Stomach (tissue), 9 donors: ENCODE measurements around the gene TP53I3. TPM values are rescaled to one million over a fixed set of nuclear protein-coding genes. Genes with fewer than 3 reads are reported as not detected.
A peak's percentile ranks its signal among the peaks of the same experiment; 100 is the strongest.
"Not testable (repeated sequence)": the region's sequence is repeated elsewhere in the genome, so short reads cannot be mapped to it uniquely, and the experiment has no call there.

Experiments used
- DNase-seq, 2 donors: peaks; one replicate each; pipeline versions ENCODE4 v3.0.0 to v3.0.0-alpha.2; 2013 to 2019
- H3K27ac ChIP-seq, 5 donors: fragments of 200-600 bp in 4 of 5; sonication (generic) in 4 of 5; one replicate each; pipeline ENCODE4 v1.5.1; 2013 to 2019; ENCODE audit warnings: mild to moderate bottlenecking in 1 of 5, moderate library complexity in 1 of 5
- H3K27me3 ChIP-seq, 3 donors: fragments of 200-600 bp; sonication (generic); one replicate each; pipeline ENCODE4 v1.5.1; 2017 to 2019; ENCODE audit warnings: mixed run types in 1 of 3
- H3K36me3 ChIP-seq, 4 donors: fragments of 200-600 bp; sonication (generic); 1 replicate in 3 of 4; 2 replicates in 1 of 4; pipeline ENCODE4 v1.5.1; 2016 to 2019
- H3K4me1 ChIP-seq, 4 donors: fragments of 200-600 bp; sonication (generic); one replicate each; pipeline ENCODE4 v1.5.1; 2016 to 2019
- H3K4me3 ChIP-seq, 4 donors: fragments of 200-600 bp; sonication (generic) in 3 of 4; one replicate each; pipeline ENCODE4 v1.5.1; 2016 to 2019; ENCODE audit warnings: mild to moderate bottlenecking in 1 of 4
- H3K9me3 ChIP-seq, 4 donors: fragments of 200-600 bp; sonication (generic); one replicate each; pipeline ENCODE4 v1.5.1; 2016 to 2019
- EP300 ChIP-seq: sonication (generic); formaldehyde crosslinking; IDR thresholded peaks from one replicate; pipeline ENCODE4 v1.6.1; 2017; ENCODE audit warnings: antibody characterized with exemption
- POLR2A ChIP-seq, 4 donors: fragments of 450-650 bp; IDR thresholded peaks; one replicate each; pipeline ENCODE4 v1.6.1; 2016; ENCODE audit warnings: antibody characterized with exemption in 4 of 4, control low read depth in 2 of 4, mild to moderate bottlenecking in 1 of 4, moderate library complexity in 1 of 4
- POLR2AphosphoS5 ChIP-seq, 3 donors: sonication (generic); formaldehyde crosslinking; IDR thresholded peaks; one replicate each; pipeline ENCODE4 v1.6.1; 2016; ENCODE audit warnings: antibody characterized with exemption in 3 of 3
- WGBS, 5 donors: extraction: QIAGEN DNeasy Blood & Tissue Kit in 3 of 5; methylation state at CpG; one replicate each; pipeline versions ENCODE4 v1.1.5 to v1.1.7; 2013 to 2018; 5-methylcytosine and 5-hydroxymethylcytosine counted together
- intact Hi-C: fragments of 100-400 bp; cut with DNase I; formaldehyde crosslinking; loops from one replicate; pipeline ENCODE4 v1.15.1; 2023; ENCODE audit warnings: low total_unique reads
- polyA plus RNA-seq, 3 donors: library from polyadenylated mRNA; stranded (reverse); fragments of 200-250 nt; gene quantifications; one replicate each; pipeline ENCODE4 v1.2.3, GENCODE V29; 2013
- total RNA-seq, 5 donors: library from RNA; depleted of rRNA; stranded (reverse); fragments of >200 nt; gene quantifications; one replicate each; pipeline versions ENCODE4 v1.1.0 to v1.2.3, GENCODE V29; 2014 to 2016
- TF ChIP-seq, protein P1 (sequence below), 7 experiments: fragments of 450-650 bp in 4 of 7; fragments of 200-600 bp in 3 of 7; sonication (generic) in 3 of 7; IDR thresholded peaks; one replicate each; pipeline ENCODE4 v1.5.1; 2016 to 2019; ENCODE audit warnings: antibody characterized with exemption in 7 of 7, control low read depth in 2 of 7, mild to moderate bottlenecking in 1 of 7
- donor health status: healthy with polysubstance abuse.
- donor health status: Bipolar disorder and iron deficiency.
- donor health status: healthy.

Gene TP53I3
- total and polyA plus RNA-seq, 8 donors = 9.3 to 103 (median 42.9) TPM

DNA sequence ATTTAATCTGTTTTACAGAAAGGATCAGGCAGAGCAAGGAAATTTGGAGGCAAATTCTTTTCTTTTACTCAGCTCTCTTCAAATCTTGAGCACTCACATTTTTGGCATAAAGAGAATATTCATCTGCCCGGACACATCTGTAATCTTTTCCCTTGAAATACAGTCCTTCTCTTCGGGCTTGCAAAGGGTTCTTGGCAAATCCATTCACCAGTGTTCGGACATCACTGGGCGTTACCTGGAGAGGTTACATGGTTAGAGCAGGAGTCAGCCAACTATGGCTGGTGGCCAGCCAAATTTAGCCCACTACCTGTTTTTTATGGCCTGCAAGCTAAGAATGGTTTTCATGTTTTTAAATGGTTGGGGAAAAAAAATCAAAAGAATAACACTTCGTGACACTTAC is 36.4 kb upstream of the TP53I3 start:
- Histone ChIP-seq H3K36me3 (peaks cover 0 to 4% (median 1%) of the 10 kb centered on the region in 4 donors), H3K4me1 (peaks cover 0 to 21% (median 15%) of the 10 kb centered on the region in 4 donors), H3K27ac (no peak overlapping the region), H3K9me3 (no peaks in the 10 kb centered on the region), H3K27me3 (no peaks in the 10 kb centered on the region), H3K4me3 (no peak overlapping the region)
- 76 to 90% (median 88%) methylated on average over 5 of the region's 5 CpGs for WGBS, 5 donors
- TF ChIP-seq, protein P1, sequence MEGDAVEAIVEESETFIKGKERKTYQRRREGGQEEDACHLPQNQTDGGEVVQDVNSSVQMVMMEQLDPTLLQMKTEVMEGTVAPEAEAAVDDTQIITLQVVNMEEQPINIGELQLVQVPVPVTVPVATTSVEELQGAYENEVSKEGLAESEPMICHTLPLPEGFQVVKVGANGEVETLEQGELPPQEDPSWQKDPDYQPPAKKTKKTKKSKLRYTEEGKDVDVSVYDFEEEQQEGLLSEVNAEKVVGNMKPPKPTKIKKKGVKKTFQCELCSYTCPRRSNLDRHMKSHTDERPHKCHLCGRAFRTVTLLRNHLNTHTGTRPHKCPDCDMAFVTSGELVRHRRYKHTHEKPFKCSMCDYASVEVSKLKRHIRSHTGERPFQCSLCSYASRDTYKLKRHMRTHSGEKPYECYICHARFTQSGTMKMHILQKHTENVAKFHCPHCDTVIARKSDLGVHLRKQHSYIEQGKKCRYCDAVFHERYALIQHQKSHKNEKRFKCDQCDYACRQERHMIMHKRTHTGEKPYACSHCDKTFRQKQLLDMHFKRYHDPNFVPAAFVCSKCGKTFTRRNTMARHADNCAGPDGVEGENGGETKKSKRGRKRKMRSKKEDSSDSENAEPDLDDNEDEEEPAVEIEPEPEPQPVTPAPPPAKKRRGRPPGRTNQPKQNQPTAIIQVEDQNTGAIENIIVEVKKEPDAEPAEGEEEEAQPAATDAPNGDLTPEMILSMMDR (IDR thresholded peaks at IDR 0.05) = no peak
- TF ChIP-seq POLR2A (IDR thresholded peaks at IDR 0.05) (no peak), EP300 (no peak), POLR2AphosphoS5 (IDR thresholded peaks at IDR 0.05) (no peak)
- intact Hi-C loops = no loop called here
- peak in 1 of 2 donors; percentile 20 for DNase-seq

DNA sequence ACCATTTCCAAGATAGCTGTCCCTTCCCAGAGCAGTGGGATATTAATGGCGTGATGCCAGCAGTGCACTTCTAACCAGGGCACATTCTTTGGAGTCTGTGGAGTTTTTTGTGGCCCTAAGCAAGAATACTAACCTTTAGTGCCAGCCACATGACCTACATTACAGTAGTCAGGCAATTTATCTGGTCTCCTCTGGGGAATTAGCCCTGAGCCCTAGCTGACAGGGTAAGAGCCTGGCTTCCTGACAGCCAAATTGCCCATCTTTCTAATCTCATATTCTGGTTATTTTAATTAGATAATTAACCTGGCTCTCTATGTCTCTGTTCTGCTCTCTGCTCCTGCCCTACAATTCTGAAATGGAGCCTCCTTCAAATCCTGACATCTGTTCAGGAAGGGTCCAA is 33.3 kb upstream of the TP53I3 start:
- TF ChIP-seq EP300 (no peak), POLR2A (IDR thresholded peaks at IDR 0.05) (no peak), POLR2AphosphoS5 (IDR thresholded peaks at IDR 0.05) (no peak)
- TF ChIP-seq, protein P1 (IDR thresholded peaks at IDR 0.05) = no peak
- WGBS, 5 donors = 76 to 88% (median 82%) methylated on average over 1 of the region's 1 CpG
- Histone ChIP-seq H3K4me3 (no peak overlapping the region), H3K27me3 (no peaks in the 10 kb centered on the region), H3K9me3 (peaks cover 0 to 7% (median 3%) of the 10 kb centered on the region in 4 donors), H3K4me1 (peaks cover 0 to 8% (median 3%) of the 10 kb centered on the region in 4 donors), H3K27ac (no peak overlapping the region), H3K36me3 (peaks cover 0 to 16% (median 7%) of the 10 kb centered on the region in 4 donors)
- intact Hi-C loops = no loop called here
- peak in 1 of 2 donors; percentile 13 for DNase-seq

DNA sequence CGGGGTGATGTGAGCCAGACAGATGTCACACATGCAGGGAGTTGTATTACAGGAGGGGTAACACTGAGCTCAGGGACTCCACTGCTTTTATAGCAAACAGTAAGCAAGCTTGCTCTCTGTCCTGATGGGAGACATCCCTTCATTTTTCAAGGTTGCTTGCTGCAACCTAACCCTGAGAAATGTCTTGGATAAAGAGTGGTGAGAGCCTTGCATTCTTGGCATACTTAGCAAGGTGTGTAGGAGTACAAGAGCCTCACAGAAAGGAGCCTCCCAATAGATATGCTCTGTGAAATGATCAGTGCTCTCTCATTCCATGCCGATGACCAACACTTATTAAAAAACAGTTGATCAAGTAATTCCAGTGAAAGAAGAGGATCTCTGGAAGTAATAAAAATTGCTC is 30.4 kb upstream of the TP53I3 start:
- Histone ChIP-seq H3K27me3 (no peaks in the 10 kb centered on the region), H3K36me3 (peaks cover 0 to 16% (median 7%) of the 10 kb centered on the region in 4 donors), H3K4me3 (no peak overlapping the region), H3K27ac (no peak overlapping the region), H3K9me3 (peaks cover 0 to 7% (median 3%) of the 10 kb centered on the region in 4 donors), H3K4me1 (no peaks in the 10 kb centered on the region)
- 49 to 97% (median 50%) methylated on average over 1 to 2 of the region's 2 CpGs for WGBS, 5 donors
- intact Hi-C loops = no loop called here
- no peak for DNase-seq
- TF ChIP-seq EP300 (no peak), POLR2A (IDR thresholded peaks at IDR 0.05) (no peak)

DNA sequence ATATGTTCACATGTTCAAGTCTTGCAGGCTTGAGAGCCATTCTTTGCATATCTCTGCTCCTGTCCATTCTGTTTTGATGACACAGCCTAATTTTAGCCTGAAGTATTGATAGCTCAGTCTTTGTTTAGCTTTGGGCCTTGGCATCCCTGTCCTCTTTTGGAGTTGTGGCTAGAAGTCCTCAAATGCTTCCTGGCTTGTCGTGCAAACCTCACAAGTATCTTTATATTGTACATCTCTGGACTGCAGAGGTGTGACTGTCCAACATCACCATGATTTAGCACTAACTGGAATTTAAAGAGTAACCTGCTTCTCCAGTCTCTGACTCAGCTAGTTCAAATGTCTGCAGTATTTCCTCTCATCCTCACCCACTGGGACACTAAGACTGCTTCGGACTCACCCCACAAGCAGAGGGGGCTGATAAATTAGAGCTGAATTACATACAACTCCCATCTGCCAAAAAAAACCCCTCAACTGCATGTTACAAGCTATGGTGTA is 26.8 kb upstream of the TP53I3 start:
- intact Hi-C loops = no loop called here
- no peak overlapping the region for H3K27ac ChIP-seq
- DNase-seq = peak in 1 of 2 donors; percentile 16
- H3K9me3 ChIP-seq = peaks cover 0 to 7% (median 5%) of the 10 kb centered on the region in 4 donors
- no peaks in the 10 kb centered on the region for H3K27me3 ChIP-seq
- TF ChIP-seq, protein P1 (IDR thresholded peaks at IDR 0.05) = no peak
- TF ChIP-seq EP300 (no peak), POLR2AphosphoS5 (IDR thresholded peaks at IDR 0.05) (no peak), POLR2A (IDR thresholded peaks at IDR 0.05) (no peak)
- peaks cover 0 to 16% (median 6%) of the 10 kb centered on the region in 4 donors for H3K36me3 ChIP-seq
- H3K4me3 ChIP-seq = no peak overlapping the region
- H3K4me1 ChIP-seq = no peaks in the 10 kb centered on the region
- WGBS, 5 donors = 70 to 83% (median 78%) methylated on average over 2 of the region's 2 CpGs

DNA sequence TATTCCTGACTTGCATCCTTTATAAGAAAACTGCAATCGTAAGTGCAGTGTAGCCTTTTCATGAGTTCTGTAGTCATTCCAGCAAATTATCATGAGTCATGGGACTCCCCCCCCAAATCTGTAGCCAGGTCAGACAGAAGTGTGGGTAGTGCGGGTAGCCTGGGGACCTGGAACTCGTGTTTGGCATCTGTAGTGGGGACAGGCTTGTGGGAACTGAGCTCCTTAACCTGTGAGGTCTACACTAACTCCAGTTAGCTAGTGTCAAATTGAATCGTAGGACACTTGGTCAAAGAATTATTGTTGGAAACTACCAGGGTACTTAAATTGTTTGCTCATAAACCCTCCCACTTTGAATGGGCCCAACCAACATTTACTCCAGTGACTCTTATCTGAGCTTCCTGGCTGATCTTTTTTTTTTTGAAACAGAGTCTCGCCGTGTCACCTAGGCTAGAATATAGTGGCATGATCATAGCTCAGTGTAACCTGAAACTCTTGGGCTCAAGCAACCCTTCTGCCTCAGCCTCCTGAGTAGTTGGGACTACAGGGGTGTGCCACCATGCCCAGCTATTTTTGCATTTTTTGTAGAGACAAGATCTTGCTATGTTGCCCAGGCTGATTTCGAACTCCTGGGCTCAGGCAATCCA is 26.1 kb upstream of the TP53I3 start:
- Histone ChIP-seq H3K36me3 (peaks cover 0 to 12% (median 4%) of the 10 kb centered on the region in 4 donors), H3K9me3 (peaks cover 0 to 7% (median 6%) of the 10 kb centered on the region in 4 donors), H3K27me3 (no peaks in the 10 kb centered on the region), H3K27ac (no peak overlapping the region), H3K4me3 (no peak overlapping the region), H3K4me1 (no peaks in the 10 kb centered on the region)
- DNase-seq = no peak
- intact Hi-C loops = no loop called here
- no peak for TF ChIP-seq POLR2A (IDR thresholded peaks at IDR 0.05)
- TF ChIP-seq, protein P1 (IDR thresholded peaks at IDR 0.05) = no peak
- no peak for TF ChIP-seq POLR2AphosphoS5 (IDR thresholded peaks at IDR 0.05)
- no peak for TF ChIP-seq EP300
- 71 to 82% (median 79%) methylated on average over 7 of the region's 7 CpGs for WGBS, 5 donors

DNA sequence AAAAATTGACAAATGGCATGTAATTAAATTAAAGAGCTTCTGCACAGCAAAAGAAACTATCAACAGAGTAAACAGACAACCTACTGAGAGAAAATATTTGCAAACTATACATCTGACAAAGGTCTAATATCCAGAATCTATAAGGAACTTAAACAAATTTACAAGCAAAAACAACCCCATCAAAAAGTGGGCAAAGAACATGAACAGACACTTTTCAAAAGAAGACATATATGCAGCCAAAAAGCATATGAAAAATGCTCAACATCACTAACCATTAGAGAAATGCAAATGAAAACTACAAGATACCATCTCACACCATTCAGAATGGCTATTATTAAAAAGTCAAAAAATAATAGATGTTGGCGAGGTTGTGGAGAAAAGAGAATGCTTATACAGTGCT is 24.8 kb upstream of the TP53I3 start:
- not testable (repeated sequence) for DNase-seq
- WGBS, 5 donors = 85 to 100% (median 96%) methylated on average over 1 of the region's 1 CpG

More for the DNA sequence above, 24.8 kb upstream of the TP53I3 start:
- H3K9me3 ChIP-seq, intact Hi-C loops, H3K27ac ChIP-seq, H3K27me3 ChIP-seq, H3K4me3 ChIP-seq, H3K36me3 ChIP-seq, H3K4me1 ChIP-seq: not testable (repeated sequence)
